ENCODE results near the gene CACNG8.

The CACNG8 gene

GRCh38 chr19:54021363-54021762 lies 58.6 kb downstream of the CACNG8 start:
- no peaks in the 10 kb centered on the region for H3K79me2 ChIP-seq (ENCODE audit: insufficient read depth, low read length)
- no peaks in the 10 kb centered on the region for H3K9me3 ChIP-seq (ENCODE audit: insufficient read depth, low read depth, low read length)
- TF ChIP-seq CTCF (conservative IDR thresholded peaks at IDR 0.05; ENCODE audit: low read length) (no peak), EZH2phosphoT487 (IDR thresholded peaks at IDR 0.05; ENCODE audit: borderline replicate concordance) (no peak)
- H3F3A ChIP-seq (ENCODE audit: low read depth) = no peaks in the 10 kb centered on the region
- H3K4me1 ChIP-seq (ENCODE audit: insufficient read depth, low read length, poor library complexity, severe bottlenecking) = no peaks in the 10 kb centered on the region
- H3K9me2 ChIP-seq (replicated peaks; ENCODE audit: low read depth, low read length) = no peaks in the 10 kb centered on the region
- H3K4me2 ChIP-seq (ENCODE audit: low read depth, low read length, poor library complexity, severe bottlenecking) = no peak overlapping the region
- no peaks in the 10 kb centered on the region for H4K20me1 ChIP-seq (ENCODE audit: insufficient read depth, low read length, poor library complexity, severe bottlenecking)
- H2AFZ ChIP-seq (ENCODE audit: low read length) = no peak overlapping the region
- H3K9ac ChIP-seq (ENCODE audit: low read depth, low read length, poor library complexity, severe bottlenecking) = no peak overlapping the region
- H3K4me3 ChIP-seq (ENCODE audit: low read length, poor library complexity, severe bottlenecking) = no peak overlapping the region
- no peaks in the 10 kb centered on the region for H3K27me3 ChIP-seq (ENCODE audit: insufficient read depth, low read length, poor library complexity, severe bottlenecking)
- H3K36me3 ChIP-seq (ENCODE audit: insufficient read depth, low read length) = no peaks in the 10 kb centered on the region

GRCh38 chr19:54021932-54022331 lies 59.2 kb downstream of the CACNG8 start:
- H3K4me3 ChIP-seq (ENCODE audit: low read length, poor library complexity, severe bottlenecking) = no peak overlapping the region
- H4K20me1 ChIP-seq (ENCODE audit: insufficient read depth, low read length, poor library complexity, severe bottlenecking) = no peaks in the 10 kb centered on the region
- no peaks in the 10 kb centered on the region for H3K9me3 ChIP-seq (ENCODE audit: insufficient read depth, low read depth, low read length)
- no peak overlapping the region for H3K4me2 ChIP-seq (ENCODE audit: low read depth, low read length, poor library complexity, severe bottlenecking)
- H3F3A ChIP-seq (ENCODE audit: low read depth) = no peaks in the 10 kb centered on the region
- H3K27me3 ChIP-seq (ENCODE audit: insufficient read depth, low read length, poor library complexity, severe bottlenecking) = no peaks in the 10 kb centered on the region
- H3K36me3 ChIP-seq (ENCODE audit: insufficient read depth, low read length) = no peaks in the 10 kb centered on the region
- TF ChIP-seq CTCF (conservative IDR thresholded peaks at IDR 0.05; ENCODE audit: low read length) = no peak
- TF ChIP-seq EZH2phosphoT487 (IDR thresholded peaks at IDR 0.05; ENCODE audit: borderline replicate concordance) = no peak
- H2AFZ ChIP-seq (ENCODE audit: low read length) = no peak overlapping the region
- no peaks in the 10 kb centered on the region for H3K79me2 ChIP-seq (ENCODE audit: insufficient read depth, low read length)
- H3K4me1 ChIP-seq (ENCODE audit: insufficient read depth, low read length, poor library complexity, severe bottlenecking) = no peaks in the 10 kb centered on the region
- no peak overlapping the region for H3K9ac ChIP-seq (ENCODE audit: low read depth, low read length, poor library complexity, severe bottlenecking)
- no peaks in the 10 kb centered on the region for H3K9me2 ChIP-seq (replicated peaks; ENCODE audit: low read depth, low read length)

DNA sequence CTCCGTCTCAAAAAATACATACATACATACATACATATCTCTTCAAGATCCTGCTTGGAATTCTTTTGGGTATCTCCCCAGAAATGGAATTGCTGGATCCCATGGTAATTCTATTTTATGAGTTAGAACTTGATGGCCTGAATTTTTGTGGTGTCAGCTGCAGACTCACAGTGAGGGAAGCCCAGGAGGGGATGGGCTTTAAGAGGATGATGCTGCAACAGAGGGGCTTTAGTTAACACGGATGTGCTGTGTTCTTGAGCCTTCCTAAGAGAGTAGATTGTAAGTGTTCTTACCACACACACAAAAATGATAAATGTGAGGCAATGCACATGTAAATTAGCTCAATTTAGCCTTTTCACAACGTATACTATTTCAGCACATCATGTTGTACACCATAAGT lies 60.5 kb downstream of the CACNG8 start:
- H3K9ac ChIP-seq (ENCODE audit: low read depth, low read length, poor library complexity, severe bottlenecking) = no peak overlapping the region
- H3K9me2 ChIP-seq (replicated peaks; ENCODE audit: low read depth, low read length) = no peaks in the 10 kb centered on the region
- no peaks in the 10 kb centered on the region for H3K79me2 ChIP-seq (ENCODE audit: insufficient read depth, low read length)
- no peaks in the 10 kb centered on the region for H3K27me3 ChIP-seq (ENCODE audit: insufficient read depth, low read length, poor library complexity, severe bottlenecking)
- H2AFZ ChIP-seq (ENCODE audit: low read length) = no peak overlapping the region
- no peaks in the 10 kb centered on the region for H4K20me1 ChIP-seq (ENCODE audit: insufficient read depth, low read length, poor library complexity, severe bottlenecking)
- no peaks in the 10 kb centered on the region for H3K36me3 ChIP-seq (ENCODE audit: insufficient read depth, low read length)
- no peaks in the 10 kb centered on the region for H3F3A ChIP-seq (ENCODE audit: low read depth)
- no peak for TF ChIP-seq EZH2phosphoT487 (IDR thresholded peaks at IDR 0.05; ENCODE audit: borderline replicate concordance)
- no peak for TF ChIP-seq CTCF (conservative IDR thresholded peaks at IDR 0.05; ENCODE audit: low read length)
- H3K4me1 ChIP-seq (ENCODE audit: insufficient read depth, low read length, poor library complexity, severe bottlenecking) = no peaks in the 10 kb centered on the region
- no peaks in the 10 kb centered on the region for H3K9me3 ChIP-seq (ENCODE audit: insufficient read depth, low read depth, low read length)
- H3K4me3 ChIP-seq (ENCODE audit: low read length, poor library complexity, severe bottlenecking) = no peak overlapping the region
- no peak overlapping the region for H3K4me2 ChIP-seq (ENCODE audit: low read depth, low read length, poor library complexity, severe bottlenecking)

Measured in Loucy (cell line).